SU-DHL-6 (cell line): ENCODE results near the gene FRMD1.

Experiments
- H2AFZ ChIP-seq: fragments of 200-600 bp; sonication (generic); 2 replicates; pipeline ENCODE4 v1.6.1; 2014; ENCODE audit warnings: low read depth, mild to moderate bottlenecking, moderate library complexity, mixed read lengths, antibody characterized with exemption, low read length; ENCODE audit not compliant: severe bottlenecking
- H3F3A ChIP-seq: fragments of 200-600 bp; shearing (Covaris generic); 2 replicates; pipeline ENCODE4 v1.6.0; 2016; ENCODE audit warnings: antibody characterized with exemption, mild to moderate bottlenecking; ENCODE audit not compliant: insufficient read depth
- H3K27ac ChIP-seq: fragments of 200-600 bp; sonication (generic); 2 replicates; pipeline ENCODE4 v1.5.1; 2016; ENCODE audit warnings: low read depth, mild to moderate bottlenecking, low read length, moderate library complexity, mixed read lengths
- H3K27me3 ChIP-seq: fragments of 200-600 bp; sonication (generic), shearing (Covaris generic); 2 replicates; pipeline ENCODE4 v1.6.0; 2014; ENCODE audit warnings: mild to moderate bottlenecking, low read length
- H3K36me3 ChIP-seq: fragments of 200-600 bp; sonication (generic); 2 replicates; pipeline ENCODE4 v1.6.1; 2014; ENCODE audit warnings: mild to moderate bottlenecking, low read length, mixed read lengths
- H3K4me2 ChIP-seq: fragments of 300-600, 200-600 bp; shearing (Covaris generic), sonication (generic); 2 replicates; pipeline ENCODE4 v1.6.0; 2014; ENCODE audit warnings: low read length, low read depth, mild to moderate bottlenecking; ENCODE audit not compliant: poor library complexity, severe bottlenecking
- H3K4me3 ChIP-seq: fragments of 200-600 bp; sonication (generic); 2 replicates; pipeline ENCODE4 v1.5.1; 2014; ENCODE audit warnings: antibody characterized with exemption, low read length, mild to moderate bottlenecking, mixed read lengths; ENCODE audit not compliant: insufficient read depth, poor library complexity, severe bottlenecking
- H3K79me2 ChIP-seq: fragments of 200-600 bp; sonication (generic); 2 replicates; pipeline ENCODE4 v1.6.1; 2014; ENCODE audit warnings: mild to moderate bottlenecking, low read length, moderate library complexity; ENCODE audit not compliant: insufficient read depth
- H3K9ac ChIP-seq: fragments of 200-600 bp; sonication (generic); 2 replicates; pipeline ENCODE4 v1.7.0; 2014; ENCODE audit warnings: mild to moderate bottlenecking, low read length
- H3K9me2 ChIP-seq: fragments of 200-600 bp; sonication (generic); replicated peaks from 2 replicates; pipeline ENCODE4 v1.6.1; 2014; ENCODE audit warnings: low read length; ENCODE audit not compliant: insufficient read depth
- H3K9me3 ChIP-seq: fragments of 200-600 bp; sonication (generic); 2 replicates; pipeline ENCODE4 v1.6.1; 2014; ENCODE audit warnings: low read length, mixed read lengths; ENCODE audit not compliant: insufficient read depth
- H4K20me1 ChIP-seq: fragments of 200-600 bp; sonication (generic); 2 replicates; pipeline ENCODE4 v1.6.1; 2014; ENCODE audit warnings: low read depth, mild to moderate bottlenecking, antibody characterized with exemption, low read length, moderate library complexity, mixed read lengths
- EZH2phosphoT487 ChIP-seq: fragments of 200-600 bp; sonication (generic), shearing (Covaris generic); conservative IDR thresholded peaks from 2 replicates; pipeline ENCODE4 v1.6.1; 2018; ENCODE audit warnings: mild to moderate bottlenecking, antibody characterized with exemption, low read length, moderate library complexity, mixed read lengths
- TF ChIP-seq, protein P1 (sequence below): fragments of 200-600 bp; sonication (generic); IDR thresholded peaks from one replicate; pipeline ENCODE4 v1.5.1; 2017; ENCODE audit warnings: antibody characterized with exemption, mild to moderate bottlenecking, low read length, moderate library complexity; ENCODE audit not compliant: insufficient read depth, poor library complexity, severe bottlenecking

FRMD1 gene

DNA sequence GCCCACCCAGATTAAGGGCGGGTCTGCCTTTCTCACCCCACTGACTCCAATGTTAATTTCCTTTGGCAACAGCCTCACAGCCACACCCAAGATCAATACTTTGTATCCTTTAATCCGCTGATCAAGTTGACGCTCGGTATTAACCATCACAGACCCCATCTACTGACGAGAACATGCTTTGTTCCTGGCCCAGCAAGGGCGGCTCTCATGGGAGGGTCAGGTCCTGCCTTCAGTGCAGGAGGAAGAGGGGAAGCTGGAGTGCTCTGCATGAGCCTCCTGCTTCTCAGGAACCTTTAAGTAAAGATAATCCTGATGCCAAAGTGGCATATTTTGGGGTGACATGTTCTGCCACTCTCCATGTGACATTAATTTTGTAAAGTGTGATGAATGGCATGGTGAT lies 73.2 kb downstream of the FRMD1 start:
- Histone ChIP-seq H4K20me1 (no peaks in the 10 kb centered on the region), H3K36me3 (no peaks in the 10 kb centered on the region), H3K27ac (no peak overlapping the region), H3F3A (no peaks in the 10 kb centered on the region), H3K79me2 (no peaks in the 10 kb centered on the region), H3K9me3 (peaks cover 1% of the 10 kb centered on the region; the same call in 1 of the 2 replicates), H3K9ac (no peak overlapping the region), H3K4me2 (no peak overlapping the region), H3K4me3 (no peak overlapping the region), H2AFZ (no peak overlapping the region), H3K27me3 (no peaks in the 10 kb centered on the region), H3K9me2 (no peaks in the 10 kb centered on the region)
- TF ChIP-seq EZH2phosphoT487 = no peak
- TF ChIP-seq, protein P1, sequence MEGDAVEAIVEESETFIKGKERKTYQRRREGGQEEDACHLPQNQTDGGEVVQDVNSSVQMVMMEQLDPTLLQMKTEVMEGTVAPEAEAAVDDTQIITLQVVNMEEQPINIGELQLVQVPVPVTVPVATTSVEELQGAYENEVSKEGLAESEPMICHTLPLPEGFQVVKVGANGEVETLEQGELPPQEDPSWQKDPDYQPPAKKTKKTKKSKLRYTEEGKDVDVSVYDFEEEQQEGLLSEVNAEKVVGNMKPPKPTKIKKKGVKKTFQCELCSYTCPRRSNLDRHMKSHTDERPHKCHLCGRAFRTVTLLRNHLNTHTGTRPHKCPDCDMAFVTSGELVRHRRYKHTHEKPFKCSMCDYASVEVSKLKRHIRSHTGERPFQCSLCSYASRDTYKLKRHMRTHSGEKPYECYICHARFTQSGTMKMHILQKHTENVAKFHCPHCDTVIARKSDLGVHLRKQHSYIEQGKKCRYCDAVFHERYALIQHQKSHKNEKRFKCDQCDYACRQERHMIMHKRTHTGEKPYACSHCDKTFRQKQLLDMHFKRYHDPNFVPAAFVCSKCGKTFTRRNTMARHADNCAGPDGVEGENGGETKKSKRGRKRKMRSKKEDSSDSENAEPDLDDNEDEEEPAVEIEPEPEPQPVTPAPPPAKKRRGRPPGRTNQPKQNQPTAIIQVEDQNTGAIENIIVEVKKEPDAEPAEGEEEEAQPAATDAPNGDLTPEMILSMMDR = no peak

DNA sequence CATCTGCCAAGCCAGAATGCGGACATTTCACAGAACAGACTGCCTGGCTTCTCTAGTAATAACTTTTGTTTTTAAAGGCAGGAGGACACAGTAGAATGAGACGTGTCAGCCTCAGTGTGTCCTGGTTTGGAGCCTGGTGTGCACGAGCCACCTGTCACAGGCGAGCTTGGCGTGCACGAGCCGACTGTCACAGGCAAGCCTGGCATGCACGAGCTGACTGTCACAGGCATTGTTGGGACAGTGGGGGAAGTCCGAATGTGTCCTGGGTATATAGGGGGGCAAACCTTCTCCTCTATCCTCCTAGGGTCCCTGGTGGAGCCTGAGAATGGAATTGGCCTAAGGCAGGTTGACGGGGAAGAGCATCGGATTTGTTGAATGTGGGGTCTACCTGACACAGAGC lies 74.1 kb downstream of the FRMD1 start:
- H4K20me1 ChIP-seq = no peaks in the 10 kb centered on the region
- H3F3A ChIP-seq = no peaks in the 10 kb centered on the region
- no peak overlapping the region for H2AFZ ChIP-seq
- no peaks in the 10 kb centered on the region for H3K9me3 ChIP-seq
- H3K27ac ChIP-seq = no peak overlapping the region
- no peaks in the 10 kb centered on the region for H3K79me2 ChIP-seq
- no peaks in the 10 kb centered on the region for H3K27me3 ChIP-seq
- no peak for TF ChIP-seq EZH2phosphoT487
- TF ChIP-seq, protein P1 = no peak
- no peak overlapping the region for H3K9ac ChIP-seq
- no peak overlapping the region for H3K4me2 ChIP-seq
- no peaks in the 10 kb centered on the region for H3K9me2 ChIP-seq
- no peak overlapping the region for H3K4me3 ChIP-seq
- H3K36me3 ChIP-seq = no peaks in the 10 kb centered on the region

DNA sequence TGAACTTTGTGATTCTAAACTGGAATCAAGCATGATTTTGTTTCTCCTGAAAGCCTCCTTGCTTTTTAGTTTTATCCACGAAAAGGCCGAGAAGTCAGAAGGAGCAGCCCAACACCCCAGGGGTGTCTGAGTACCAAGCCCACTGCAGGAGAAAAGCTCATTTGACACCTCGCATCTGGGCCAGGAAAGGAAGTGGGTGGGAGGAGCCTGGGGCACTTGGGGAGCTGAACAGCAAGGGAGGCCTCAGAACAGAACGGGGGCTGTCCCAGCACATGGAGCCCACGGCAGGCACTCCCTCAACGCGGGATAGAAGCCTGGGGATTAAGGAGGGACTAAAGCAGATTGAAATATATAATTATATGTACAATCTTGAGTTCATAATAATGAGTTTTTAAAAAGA lies 75.0 kb downstream of the FRMD1 start:
- no peak overlapping the region for H3K4me2 ChIP-seq
- no peak overlapping the region for H2AFZ ChIP-seq
- no peak overlapping the region for H3K27ac ChIP-seq
- no peaks in the 10 kb centered on the region for H4K20me1 ChIP-seq
- H3K9ac ChIP-seq = no peak overlapping the region
- H3K36me3 ChIP-seq = no peaks in the 10 kb centered on the region
- no peaks in the 10 kb centered on the region for H3K27me3 ChIP-seq
- no peaks in the 10 kb centered on the region for H3K9me3 ChIP-seq
- TF ChIP-seq EZH2phosphoT487 = no peak
- TF ChIP-seq, protein P1 = no peak
- H3K9me2 ChIP-seq = no peaks in the 10 kb centered on the region
- no peak overlapping the region for H3K4me3 ChIP-seq
- H3K79me2 ChIP-seq = no peaks in the 10 kb centered on the region
- no peaks in the 10 kb centered on the region for H3F3A ChIP-seq
